ENCODE results near the gene RETREG1. TPM values are rescaled to one million over a fixed set of nuclear protein-coding genes. Genes with fewer than 3 reads are reported as not detected.

RETREG1 gene
- total and polyA plus RNA-seq, 2 of the 13 experiments (the other 11 are each of a cell fraction or from before 2014, with no cell fraction given): 0.07 TPM; not detected in 1

- TF ChIP-seq ZNF710 (CRISPR knock-in tag; IDR thresholded peaks at IDR 0.05; ENCODE audit: borderline replicate concordance) (no peak), ASH2L (IDR thresholded peaks at IDR 0.05; ENCODE audit: insufficient read length, low read depth, low read length) (no peak)
Observed at GRCh38 chr5:16540421-16540820, 76.4 kb downstream of the RETREG1 start (continued).

GRCh38 chr5:16539169-16539666 is 77.6 kb downstream of the RETREG1 start:
- no TSS peak for BruUV-seq (replicated peaks)
- peak overlapping the region; percentile 20; the same call in 1 of the 2 replicates for H3K4me2 ChIP-seq (ENCODE audit: low read depth, low read length)
- ChIA-PET CTCF (ENCODE audit: low intra/inter-chr PET ratio, low total read pairs) (no interaction called here), POLR2A (no interaction called here)
- no peak for TF ChIP-seq ZNF841 (CRISPR knock-in tag; IDR thresholded peaks at IDR 0.05; ENCODE audit: borderline replicate concordance)
- TF ChIP-seq KLF13 (CRISPR knock-in tag; IDR thresholded peaks at IDR 0.05): no peak
- no peak for TF ChIP-seq MTA1 (CRISPR knock-in tag; IDR thresholded peaks at IDR 0.05; ENCODE audit: borderline replicate concordance)
- TF ChIP-seq SALL1 (CRISPR knock-in tag; IDR thresholded peaks at IDR 0.05): 0 out of 2 replicates have a peak, but pooled peaks have one; percentile 21
- peak; percentile 13; the same call in 1 of the 2 replicates for TF ChIP-seq CEBPB (IDR thresholded peaks at IDR 0.05; ENCODE audit: borderline replicate concordance, low read depth, low read length)
- no peak for TF ChIP-seq DNMT1 (CRISPR knock-in tag; IDR thresholded peaks at IDR 0.05)
- TF ChIP-seq HNF4A (CRISPR knock-in tag; IDR thresholded peaks at IDR 0.05): no peak
- no peak for TF ChIP-seq ZMYM3 (CRISPR knock-in tag; IDR thresholded peaks at IDR 0.05)
- TF ChIP-seq ZNF20 (CRISPR knock-in tag; IDR thresholded peaks at IDR 0.05): no peak
- peak; percentile 98 for TF ChIP-seq ZBTB26 (CRISPR knock-in tag; IDR thresholded peaks at IDR 0.05; ENCODE audit: borderline replicate concordance)
- TF ChIP-seq ZNF296 (CRISPR knock-in tag; conservative IDR thresholded peaks at IDR 0.05): no peak
- 0 out of 2 replicates have a peak, but pooled peaks have one; percentile 36 for TF ChIP-seq PRDM10 (CRISPR knock-in tag; IDR thresholded peaks at IDR 0.05; ENCODE audit: low read depth)
- no peak overlapping the region for H3K4me3 ChIP-seq (replicated peaks in 1 of 3; ENCODE audit: insufficient read depth in 1 of 3, low read depth in 2 of 3, low read length in 3 of 3)
- H3K27me3 ChIP-seq (ENCODE audit: control insufficient read depth in 1 of 2, insufficient read depth in 2 of 2, low read length in 2 of 2): peaks cover 0 to 3% of the 10 kb centered on the region in 2 experiments; a peak in 1 of 5 replicates
- ATAC-seq (peak; percentile 91), DNase-seq (ENCODE audit: low spot score) (peak; percentile 57), FAIRE-seq (peak; percentile 30)
- intact Hi-C loops (cut with micrococcal nuclease; ENCODE audit: unreplicated experiment): no loop called here
- H3K9ac ChIP-seq (ENCODE audit: insufficient read depth, low read depth, low read length): no peak overlapping the region
- H3K27ac ChIP-seq (ENCODE audit: extremely low read length, insufficient read depth, low read length): no peak overlapping the region
- H3K79me2 ChIP-seq (ENCODE audit: insufficient read depth, low read length): no peaks in the 10 kb centered on the region
- H3K36me3 ChIP-seq (replicated peaks in 1 of 2; ENCODE audit: control insufficient read depth in 1 of 2, insufficient read depth in 2 of 2, low read length in 2 of 2): no peaks in the 10 kb centered on the region
- WGBS (ENCODE audit: low lambda C conversion rate): 0% methylated on average over 10 of the region's 12 CpGs
- no peaks in the 10 kb centered on the region for H3K9me3 ChIP-seq (ENCODE audit: low read length)
- H4K20me1 ChIP-seq (ENCODE audit: insufficient read depth, low read length): no peaks in the 10 kb centered on the region
- peaks cover 10% of the 10 kb centered on the region for H3K4me1 ChIP-seq (ENCODE audit: insufficient read depth, low read length)
- no peak overlapping the region for H2AFZ ChIP-seq (ENCODE audit: low read length)
- in situ Hi-C loops (cut with HindIII; ENCODE audit: extremely low pct_ligation_motif_present, low pct_unique_long_range_greater_than_20kb): no loop called here

Measured in HepG2 (cell line).